Stimulated activated naive CD4-positive, alpha-beta T cell (primary cell): Measurements from ENCODE around the gene GARS1.
"Not testable (repeated sequence)": the region's sequence is repeated elsewhere in the genome, so short reads cannot be mapped to it uniquely, and the experiment has no call there.

Experiments used
- DNase-seq, 6 experiments: peaks; one replicate each; lab custom pipeline; 2025; lab: John Stamatoyannopoulos, UW

Gene GARS1

DNA sequence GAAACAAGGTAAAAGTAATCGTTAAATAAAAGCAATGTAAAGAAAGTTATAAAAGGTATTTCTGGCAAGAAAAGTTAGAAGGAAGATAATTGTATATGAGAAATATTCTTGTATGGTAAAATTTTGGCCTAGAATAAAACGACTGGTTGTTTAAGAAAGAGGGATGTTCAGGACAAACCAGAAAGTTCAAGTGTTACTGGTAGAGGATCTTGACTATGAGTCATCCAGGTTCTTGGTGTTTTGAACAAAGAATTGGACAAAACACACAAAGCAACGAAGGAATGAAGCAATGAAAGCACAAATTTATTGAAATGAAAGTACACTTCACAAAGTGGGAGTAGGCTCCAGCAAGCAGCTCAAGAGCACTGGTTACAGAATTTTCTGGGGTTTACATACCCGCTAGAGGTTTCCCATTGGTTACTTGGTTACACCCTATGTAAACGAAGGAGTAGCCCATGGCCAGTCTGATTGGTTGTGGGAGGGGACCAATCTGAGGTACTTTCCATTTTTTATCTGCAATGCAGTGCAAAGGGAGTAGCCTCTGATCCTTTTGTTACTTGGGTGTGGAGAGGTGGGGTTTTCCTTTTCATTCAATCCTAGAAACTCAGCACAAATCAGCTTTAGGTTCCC, 22.4 kb upstream of the GARS1 start:
- DNase-seq: no peak

DNA sequence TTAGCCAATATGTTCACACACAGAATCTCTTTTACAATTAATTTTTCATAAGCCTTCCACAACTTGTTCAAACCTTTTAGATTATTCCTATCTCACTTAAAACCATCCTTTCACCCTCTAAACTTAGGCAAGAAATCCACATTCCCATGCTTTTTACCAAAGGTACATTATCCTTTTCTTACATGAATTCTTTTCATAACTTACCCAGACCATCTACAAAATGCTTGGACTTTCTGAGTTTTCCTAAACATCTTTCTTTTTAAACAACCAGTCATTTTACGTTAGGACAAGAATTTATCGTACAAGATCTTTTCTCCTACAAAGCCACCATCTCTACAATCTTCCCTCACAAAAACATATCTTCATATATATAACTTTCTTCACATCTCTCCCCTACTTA, 18.8 kb upstream of the GARS1 start:
- DNase-seq: no peak

DNA sequence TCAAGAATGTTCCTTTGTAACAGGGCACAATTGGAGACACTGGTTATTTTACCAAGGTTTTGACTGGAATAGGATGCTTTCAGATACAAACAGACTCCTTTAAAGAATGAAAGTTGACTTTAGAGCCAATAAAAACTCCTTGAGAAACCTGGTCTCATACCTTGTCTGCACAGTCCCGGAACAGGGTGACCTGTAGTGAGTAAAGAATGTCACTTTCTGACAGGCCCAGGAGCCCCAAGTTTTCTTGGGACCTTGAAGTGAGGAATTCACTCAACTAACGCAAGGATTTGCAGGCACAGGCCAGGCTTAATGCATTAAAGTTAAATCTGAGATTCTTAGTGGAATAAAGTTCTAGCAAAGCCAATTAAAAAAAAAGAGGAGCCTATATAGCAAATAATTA, 11.5 kb upstream of the GARS1 start:
- no peak for DNase-seq

DNA sequence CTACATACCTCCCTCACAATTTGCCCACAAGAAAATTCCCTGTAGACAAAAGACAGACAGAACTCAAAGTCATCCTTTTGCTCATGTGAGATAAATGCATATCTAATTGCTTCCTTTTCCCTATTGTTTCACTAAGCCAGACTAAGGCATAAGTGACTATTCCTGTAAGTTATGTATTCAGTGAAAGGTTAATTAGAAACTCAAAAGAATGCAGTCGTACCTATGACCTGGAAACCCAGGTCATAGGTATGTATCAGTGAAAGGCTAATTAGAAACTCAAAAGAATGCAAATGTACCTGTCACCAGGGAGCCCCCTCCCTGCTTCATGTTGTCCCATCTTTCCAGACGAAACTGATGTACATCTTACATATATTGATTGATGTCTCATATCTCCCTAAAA, 10.3 kb upstream of the GARS1 start:
- DNase-seq: no peak

DNA sequence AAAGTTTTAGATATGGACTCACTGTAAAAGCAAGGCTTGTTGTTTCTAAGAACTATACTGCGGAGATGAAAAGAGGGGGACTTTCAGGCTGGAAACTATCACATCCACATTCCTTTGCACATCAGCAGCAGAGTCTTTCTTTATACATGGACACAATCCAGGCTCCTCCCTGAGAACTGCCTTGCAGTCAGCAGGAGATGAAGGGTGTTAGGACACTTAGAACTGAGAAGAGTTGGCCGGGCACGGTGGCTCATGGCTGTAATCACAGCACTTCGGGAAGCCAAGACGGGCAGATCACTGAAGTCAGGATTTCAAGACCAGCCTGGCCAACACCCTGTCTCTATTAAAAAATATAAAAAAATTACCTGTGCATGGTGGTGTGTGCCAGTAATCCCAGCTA, 9.7 kb upstream of the GARS1 start:
- DNase-seq: no peak

DNA sequence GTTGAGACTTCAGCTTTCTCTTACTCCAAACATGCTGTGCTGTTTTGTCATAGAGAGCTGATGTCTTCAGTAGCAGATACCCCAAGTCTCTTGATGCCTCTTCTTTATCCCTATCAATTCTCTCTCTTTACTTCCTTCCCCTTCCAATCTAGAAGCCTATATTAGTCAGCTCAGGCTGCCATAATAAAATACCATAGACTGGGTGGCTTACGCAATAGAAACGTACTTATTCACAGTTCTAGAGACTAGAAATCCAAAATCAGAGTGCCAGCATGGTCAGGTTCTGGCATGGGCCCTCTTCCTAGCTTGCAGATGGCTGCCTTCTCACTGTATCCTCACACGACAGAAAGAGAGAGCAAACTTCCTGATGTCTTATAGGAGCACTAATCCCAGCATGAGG, 9.0 kb upstream of the GARS1 start:
- no peak for DNase-seq

DNA sequence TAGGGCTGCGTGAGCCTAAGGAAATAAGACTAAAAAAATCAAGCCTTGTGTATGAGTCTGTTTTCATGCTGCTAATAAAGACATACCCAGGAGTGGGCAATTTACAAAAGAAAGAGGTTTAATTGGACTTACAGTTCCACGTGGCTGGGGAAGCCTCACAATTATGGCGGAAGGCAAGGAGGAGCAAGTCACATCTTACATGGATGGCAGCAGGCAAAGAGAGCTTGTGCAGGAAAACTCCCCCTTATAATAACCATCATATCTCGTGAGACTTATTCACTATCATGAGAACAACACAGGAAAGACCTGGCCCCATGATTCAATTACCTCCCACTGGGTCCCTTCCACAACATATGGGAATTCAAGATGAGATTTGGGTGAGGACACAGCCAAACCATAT, 7.1 kb upstream of the GARS1 start:
- DNase-seq: not testable (repeated sequence)

DNA sequence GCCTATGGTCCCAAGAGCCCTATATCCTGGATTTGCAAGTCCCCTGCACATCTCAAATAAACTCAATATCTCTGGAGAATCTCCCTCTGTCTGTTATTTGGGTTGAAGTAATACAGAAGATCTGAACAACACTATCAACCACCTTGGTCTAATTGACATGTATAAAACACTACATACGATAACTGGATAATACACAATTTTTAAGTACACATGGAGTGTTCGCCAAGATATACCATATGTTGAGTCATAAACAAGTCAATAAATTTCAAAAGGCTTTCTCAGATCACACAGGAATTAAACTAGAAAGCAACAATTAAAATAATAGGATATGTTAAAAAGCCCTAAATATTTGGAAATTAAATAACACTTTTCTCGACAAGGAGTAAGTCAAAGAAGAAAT, 5.6 kb upstream of the GARS1 start:
- DNase-seq: no peak

DNA sequence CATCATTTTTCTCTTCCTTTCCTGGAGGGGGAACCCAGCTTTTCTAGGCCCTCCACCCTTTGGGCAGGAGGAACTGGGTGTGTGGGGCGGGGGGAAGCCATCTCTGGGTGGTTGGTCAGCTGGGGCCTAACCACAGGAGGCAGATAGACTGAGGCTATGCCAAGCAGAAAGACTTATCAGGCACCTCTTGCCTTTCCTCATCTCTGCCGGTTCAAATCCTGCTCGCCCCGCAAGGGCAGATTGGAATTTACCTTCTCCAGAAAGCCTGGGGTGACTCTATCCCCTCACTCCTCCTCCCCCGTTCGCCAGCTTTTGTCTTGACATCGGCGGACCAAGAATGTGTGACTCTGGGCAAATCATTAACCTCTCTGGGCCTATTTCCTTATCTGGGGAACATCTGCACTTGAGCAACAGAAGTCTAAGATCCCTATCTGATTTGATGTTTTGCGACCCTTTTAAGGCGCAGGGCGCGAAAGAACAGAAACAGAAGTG, 584 bp upstream of the GARS1 start:
- peak in 2 of 6 experiments; percentile 14 to 31 for DNase-seq

DNA sequence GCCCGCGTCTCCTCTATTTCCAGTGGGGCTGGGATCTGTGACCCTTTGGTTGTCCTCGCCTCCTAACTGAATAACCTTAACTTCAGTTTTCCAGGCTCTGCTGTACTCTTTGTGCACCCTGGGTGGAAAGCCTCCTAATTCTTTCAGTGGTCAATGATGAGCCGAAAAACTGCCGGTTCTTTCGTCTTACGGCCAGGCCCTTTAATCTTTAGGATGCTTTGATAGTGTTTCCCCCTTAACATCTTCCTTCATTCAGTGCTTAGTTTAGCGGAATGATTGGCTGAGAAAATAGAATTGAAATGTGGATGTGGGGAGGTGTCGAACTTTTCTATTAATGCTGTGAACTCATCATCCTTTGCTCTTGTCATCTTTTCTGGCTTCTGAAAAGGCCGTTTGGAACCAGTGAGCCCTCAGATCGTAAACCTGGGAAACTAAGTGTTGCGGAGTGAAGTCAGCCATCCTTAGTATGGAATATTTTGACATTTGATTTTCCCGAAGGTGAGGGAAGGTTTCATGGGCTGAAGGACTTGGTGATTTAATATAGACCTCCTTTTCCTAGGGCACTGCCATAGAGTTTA, 847 bp downstream of the GARS1 start:
- peak in 1 of 6 experiments; percentile 17 for DNase-seq

DNA sequence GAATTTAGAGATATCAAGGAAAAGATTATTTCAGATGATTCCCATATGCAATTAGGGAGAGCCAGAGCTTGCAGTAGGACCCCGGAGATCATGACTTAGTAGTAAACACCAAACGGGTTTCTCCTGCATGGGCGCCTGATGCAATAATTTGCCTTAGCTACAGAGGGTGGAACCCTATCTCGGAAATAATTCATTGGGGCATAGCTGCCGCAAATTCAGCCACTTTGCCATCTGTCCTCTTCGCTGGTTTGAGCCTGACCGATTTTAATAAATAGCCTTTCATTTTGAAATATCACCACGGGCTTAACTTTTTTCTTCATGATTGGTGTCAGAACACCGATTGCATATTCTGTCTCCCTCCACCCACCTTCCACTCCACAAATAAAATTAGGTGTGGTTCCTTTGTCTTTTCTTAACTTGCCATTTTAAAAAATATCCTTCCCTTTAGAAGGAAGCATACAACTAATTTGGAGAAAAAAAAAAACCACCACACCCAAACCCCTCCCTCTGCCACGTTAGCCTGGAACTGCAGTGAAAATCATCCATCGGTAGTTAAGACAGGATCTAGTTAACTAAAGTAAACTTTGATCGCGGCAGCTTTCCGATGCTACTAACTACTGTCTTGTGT, 1.4 kb downstream of the GARS1 start:
- no peak for DNase-seq

DNA sequence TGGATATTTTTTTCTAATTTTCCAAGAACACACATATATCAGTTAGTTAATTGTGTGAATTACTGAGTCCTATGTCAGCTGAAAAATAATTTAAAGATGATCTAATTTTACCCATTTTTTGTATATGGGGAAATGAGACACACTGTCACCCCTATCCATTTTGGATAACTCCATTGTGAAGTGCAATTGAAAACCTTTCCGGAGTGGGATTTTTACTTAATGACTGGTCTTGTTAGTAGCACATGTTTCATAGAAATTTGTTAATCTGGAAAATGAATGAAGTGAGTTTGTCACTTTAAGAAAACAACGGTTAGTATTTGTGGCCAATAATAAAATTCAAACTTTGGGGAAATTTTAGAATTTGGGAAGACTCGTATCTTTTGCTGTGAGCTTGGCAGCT, 2.0 kb downstream of the GARS1 start:
- no peak for DNase-seq

DNA sequence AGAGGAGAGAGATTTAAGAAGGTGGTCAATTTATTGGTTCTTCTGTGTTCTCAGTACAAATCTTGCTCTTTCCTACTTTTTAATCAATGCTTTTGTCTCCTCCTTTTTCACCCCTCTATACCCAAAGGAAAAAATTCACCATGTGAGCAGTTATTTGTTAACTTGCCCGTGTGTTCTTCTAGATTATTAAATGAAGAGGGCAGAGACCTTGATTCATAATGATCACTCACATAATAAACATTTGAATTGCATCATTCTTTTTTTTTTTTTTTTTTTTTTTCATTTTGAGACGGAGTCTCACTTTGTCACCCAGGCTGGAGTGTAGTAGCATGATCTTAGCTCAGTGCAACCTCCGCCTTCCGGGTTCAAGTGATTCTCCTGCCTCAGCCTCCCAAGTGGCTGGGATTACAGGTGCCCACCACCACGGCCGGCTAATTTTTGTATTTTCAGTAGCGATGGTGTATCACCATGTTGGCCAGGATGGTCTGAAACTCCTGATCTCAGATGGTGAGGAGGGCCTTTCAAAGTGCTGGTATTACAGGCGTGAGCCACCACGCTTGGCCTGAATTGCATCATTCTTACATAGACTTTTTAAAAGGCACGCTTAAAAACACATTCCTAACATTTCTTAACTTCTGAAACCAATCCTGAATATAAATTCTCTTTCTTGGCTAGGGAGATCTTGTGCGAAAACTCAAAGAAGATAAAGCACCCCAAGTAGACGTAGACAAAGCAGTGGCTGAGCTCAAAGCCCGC, 3.6 kb downstream of the GARS1 start:
- no peak for DNase-seq

DNA sequence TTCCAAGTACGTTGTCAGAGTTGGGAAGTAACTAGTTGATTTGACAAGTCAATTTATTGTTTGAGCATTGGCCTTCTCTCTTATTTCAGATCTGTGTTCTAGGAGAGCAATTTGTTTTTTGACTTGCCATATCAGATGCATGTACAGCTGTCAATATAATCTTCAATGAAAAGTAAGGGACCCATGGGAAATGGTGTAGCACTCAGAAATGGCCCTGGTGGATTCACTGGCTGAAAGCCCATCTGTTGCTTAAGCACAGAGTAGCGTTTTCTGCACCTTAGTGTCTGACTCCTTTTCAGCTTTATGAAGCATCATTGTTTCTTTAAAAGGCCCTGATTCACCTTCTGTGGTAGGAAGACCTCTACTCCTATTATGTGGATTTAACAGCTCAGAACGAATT, 10.2 kb downstream of the GARS1 start:
- DNase-seq: no peak

DNA sequence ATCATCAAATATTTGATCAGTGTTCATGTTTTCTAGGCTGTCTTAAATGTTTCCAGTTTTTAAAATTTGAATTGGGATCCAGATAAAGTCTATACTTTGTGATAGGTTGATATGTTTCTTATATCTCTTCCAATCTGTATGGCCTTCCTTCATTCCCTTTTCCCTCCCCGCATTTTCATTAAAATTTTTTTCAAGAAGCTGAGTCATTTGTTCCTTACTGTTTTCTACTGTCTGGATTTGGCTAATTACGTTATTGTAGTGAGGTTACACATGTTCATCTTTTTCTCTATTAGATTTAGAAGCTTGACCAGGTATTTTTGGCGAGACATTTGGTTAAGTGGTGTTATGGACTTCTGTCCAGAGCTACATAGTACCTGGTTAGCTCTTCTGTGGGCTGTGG, 11.2 kb downstream of the GARS1 start:
- no peak for DNase-seq

DNA sequence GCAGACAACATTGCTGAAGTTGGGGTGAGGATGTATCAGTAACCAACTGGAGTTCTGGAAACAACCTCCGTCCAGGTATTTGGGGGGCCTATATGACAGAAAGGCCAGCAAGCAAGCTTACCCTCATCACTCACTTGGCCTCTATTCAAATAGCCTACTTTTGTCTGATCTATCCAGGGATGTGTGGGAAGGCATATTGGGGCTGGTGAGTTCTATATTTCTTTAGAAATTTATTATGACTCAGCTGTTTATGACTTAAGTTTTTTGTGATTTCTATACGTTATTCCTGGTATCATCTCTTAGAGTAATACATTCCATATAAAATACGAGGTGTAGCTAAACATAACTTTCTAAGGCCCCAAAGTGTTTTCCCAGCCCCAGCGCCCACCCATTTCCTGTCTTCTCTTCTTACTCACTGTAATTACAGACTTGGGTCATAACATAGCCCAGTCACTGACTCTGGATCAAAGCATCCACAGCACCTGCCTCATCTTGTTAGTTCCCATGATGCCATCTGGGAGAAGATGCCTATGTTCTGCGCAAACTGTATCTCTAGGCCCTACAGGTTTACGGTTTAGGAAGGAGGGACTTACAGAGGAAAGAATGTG, 18.1 kb downstream of the GARS1 start:
- no peak for DNase-seq

DNA sequence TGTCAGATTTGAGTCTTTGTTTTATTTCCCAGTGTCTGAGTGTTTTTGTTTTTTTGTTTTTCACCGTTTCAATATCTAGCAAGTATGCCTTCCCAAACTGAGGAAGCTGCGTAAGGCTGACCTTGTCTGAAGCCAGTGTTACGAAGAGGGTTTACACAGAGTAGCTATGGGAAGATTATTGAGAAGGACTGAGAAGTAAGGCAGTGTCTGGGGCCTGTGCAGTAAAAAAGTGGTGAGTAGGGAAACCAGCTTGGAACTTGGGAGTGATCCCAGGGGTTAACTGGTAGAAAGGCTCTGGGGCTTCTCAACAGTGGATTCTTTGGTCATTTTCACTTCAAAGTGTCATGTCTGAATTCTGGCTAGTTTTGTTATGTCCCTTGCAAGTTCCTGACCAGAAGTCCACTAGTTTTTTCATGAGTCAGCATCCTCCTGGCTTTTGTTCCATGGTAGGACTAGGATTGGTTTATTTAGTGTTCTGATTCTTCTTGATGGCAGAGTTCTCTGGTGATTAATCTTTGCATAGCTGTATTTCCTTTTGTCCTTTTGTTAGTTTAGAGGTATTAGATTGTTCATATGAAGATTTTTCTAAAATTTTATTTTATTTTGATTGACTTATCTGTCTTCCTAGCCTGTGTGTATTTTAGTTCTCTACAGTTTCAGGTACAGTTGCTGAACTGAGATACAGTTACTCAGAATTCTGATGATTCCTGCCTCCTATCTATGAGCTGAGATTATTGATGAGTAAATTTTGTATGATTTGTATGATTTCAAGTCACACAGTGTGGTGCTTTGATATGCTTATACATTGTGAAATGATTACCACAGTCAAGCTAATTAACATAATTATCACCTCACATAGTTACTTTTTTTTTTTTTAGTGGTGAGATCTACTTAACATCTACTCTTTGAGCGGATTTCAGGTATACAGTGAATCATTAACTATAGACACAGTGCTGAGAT, 19.0 kb downstream of the GARS1 start:
- no peak for DNase-seq

DNA sequence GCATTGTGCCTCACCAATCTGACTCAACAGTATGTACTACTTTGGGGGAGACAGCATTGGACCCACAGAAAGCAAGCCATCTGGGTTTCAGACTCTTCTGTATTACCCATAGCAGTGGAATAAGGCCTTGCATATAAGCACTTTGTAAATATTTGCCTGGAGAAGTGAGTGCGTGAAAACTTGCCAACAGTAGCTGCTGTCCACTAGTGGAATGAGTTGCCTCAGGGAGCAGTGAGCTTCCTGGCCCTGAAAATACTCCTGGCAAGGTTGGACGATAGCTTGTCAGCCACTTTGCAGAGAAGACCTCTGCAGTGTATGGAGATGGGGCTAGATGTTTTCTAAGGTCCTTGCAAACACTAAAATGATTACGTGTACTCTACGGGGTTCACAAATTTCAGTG, 21.6 kb downstream of the GARS1 start:
- DNase-seq: no peak

DNA sequence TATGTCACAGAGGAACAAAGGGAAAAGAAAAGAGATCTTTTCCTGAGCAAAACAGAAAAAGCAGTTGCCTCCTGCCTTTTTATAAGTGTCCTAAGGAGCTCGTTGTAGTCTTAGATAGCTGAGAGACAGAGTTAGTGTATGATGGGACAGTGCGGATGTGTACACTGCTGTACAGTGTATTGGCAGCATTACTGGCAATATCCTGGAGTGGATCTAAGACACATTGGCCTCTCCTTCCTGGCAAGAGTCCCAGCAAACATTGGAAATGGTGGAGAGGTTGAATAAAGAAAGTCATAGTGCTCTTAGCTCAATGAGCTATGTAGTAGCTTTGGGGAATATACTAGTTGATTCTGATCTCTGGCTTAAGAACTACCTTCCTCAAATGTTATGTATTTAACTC, 22.7 kb downstream of the GARS1 start:
- no peak for DNase-seq

DNA sequence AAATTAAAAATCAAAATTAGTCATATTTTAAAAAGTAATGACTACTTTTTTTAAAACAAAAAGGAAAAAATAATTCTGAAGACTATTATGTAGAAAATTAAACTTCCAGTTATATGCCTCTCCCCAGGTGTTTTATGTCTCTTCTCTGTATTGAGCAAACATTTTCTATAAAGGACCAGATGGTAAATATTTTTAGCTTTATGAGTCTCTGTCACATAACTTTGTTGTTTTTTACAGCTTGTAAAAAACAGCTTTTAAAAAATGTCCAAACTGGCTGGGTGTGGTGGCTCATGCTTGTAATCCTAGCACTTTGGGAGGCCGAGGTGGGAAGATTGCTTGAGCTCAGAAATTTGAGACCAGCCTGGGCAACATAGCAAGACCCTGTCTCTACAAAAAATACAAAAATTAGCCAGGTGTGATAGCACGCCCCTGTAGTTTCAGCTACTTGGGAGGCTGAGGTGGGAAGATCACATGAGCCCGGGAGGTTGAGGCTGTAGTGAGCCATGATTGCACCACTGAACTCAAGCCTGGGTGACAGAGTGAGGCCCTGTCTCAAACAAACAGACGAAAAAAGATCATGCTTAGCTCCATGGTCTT, 23.5 kb downstream of the GARS1 start:
- DNase-seq: no peak

DNA sequence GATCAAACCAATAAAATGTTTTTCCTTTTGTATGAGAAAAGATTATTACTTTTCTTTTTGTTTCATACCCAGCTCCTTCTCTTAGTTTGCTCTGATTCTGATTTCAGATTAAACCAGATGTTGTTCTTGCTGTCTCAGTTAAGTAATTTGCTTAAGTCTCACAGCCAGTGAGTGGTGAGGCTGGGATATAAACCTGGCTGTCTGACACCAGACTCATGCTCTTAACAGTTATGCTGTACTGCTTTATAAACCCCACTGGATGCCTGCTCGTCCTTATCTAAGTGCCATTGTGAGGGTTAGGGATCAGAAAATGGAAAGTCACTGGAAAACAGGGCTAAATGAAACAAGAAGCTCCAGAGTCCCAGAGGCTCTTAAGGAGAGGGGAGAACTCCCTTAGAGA, 24.3 kb downstream of the GARS1 start:
- DNase-seq: no peak
